Stromal cell of bone marrow (primary cell): ENCODE results near the gene PPFIBP1.

ENCODE experiments used
- DNase-seq: peaks from one replicate; pipeline ENCODE4 v3.0.0-alpha.2; 2012; ENCODE audit warnings: low read depth

PPFIBP1 gene

GRCh38 chr12:27667540-27667939, 143.5 kb downstream of the PPFIBP1 start:
- DNase-seq = peak; percentile 96

DNA sequence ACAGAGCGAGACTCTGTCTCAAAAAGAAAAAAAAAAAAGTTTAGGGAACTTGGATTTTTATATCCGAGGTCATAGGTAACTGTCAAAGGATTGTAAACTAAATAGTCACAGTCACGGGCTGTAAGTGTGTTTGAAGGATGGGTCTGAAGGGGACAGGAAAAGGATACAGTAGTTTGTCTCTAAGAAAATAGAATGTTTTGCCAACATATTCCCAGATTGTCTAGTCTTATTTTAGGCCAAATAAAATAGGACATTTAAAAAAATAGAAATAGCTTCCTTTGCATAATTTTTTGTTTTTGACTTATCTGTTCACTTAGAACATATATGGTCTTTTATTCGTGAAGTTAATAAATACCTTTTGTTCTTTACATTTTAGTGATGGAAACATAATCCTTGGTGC, 148.0 kb downstream of the PPFIBP1 start:
- DNase-seq = no peak

GRCh38 chr12:27672643-27673042, 148.6 kb downstream of the PPFIBP1 start:
- no peak for DNase-seq

GRCh38 chr12:27673101-27673718, 149.2 kb downstream of the PPFIBP1 start:
- no peak for DNase-seq

GRCh38 chr12:27674989-27675388, 151.0 kb downstream of the PPFIBP1 start:
- DNase-seq = no peak

GRCh38 chr12:27680619-27681018, 156.6 kb downstream of the PPFIBP1 start:
- no peak for DNase-seq

- peak; percentile 25 for DNase-seq
Observed at GRCh38 chr12:27682534-27682933, 158.5 kb downstream of the PPFIBP1 start.

DNA sequence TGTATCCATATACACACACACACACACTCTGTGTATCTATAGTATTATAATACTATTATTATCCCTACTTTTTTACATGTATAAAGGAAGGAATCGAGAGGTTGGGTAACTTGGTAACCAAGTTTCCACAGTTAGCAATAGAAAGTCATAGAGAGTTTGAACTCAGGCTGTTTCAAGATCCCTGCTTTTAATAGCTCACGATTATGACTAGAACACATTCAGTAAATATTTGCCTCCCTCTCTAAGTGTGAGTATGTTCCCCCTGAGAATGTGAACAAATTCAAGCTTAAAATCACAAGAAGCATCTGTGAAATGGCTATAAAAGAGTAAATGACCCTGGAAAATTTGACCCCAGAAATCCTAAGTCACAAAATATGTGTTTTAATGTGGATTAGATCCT, 161.3 kb downstream of the PPFIBP1 start:
- DNase-seq = no peak

DNA sequence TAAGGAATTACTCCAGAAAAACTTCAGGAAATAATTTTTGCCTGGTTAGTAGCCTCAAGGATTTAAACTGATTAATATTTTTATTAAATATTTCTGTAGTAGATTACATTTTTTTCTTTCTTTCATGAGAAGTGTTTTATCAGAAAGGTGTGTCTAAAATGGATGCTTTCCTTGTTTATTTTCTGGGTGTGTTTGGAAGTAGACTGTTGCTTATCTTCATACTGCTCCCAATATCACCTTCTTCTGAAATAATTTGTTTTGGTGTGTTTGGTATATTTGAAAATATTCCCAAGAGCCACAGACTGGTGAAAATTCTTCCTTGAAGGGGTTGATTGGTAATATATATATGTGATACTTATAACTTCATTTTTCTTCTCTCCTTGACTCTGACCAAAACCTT, 162.1 kb downstream of the PPFIBP1 start:
- no peak for DNase-seq

- DNase-seq = no peak
Observed at GRCh38 chr12:27688671-27689070, 164.7 kb downstream of the PPFIBP1 start.

DNA sequence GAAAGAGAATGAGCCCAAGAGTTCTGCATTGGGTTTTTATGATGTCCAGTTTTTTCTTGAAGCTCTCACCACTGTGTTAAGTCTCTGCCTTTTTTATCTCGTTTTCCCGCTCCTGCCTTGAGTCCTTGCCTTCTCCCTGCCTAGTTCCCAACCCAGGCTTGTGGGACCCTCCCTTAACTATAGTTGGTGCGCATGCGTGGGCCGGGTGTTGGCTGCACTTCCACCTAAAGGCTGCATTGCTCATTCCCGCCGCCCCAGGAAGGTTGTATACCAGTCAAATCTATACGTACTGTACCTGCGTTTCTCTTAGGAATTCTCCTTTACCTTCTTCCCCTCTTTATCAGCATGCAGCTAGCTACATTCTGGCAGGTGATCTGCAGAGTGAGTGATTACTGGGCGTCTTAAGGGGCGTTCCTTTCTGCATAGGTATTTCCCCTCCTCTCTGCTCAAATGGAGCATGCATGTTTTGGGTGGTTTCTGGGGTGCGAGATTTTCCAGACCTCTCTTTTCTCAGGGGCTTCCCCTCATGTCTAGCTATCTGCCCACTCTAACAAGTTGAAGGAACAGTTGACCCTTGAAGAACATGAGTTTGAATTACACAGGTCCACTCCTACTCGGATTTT, 165.7 kb downstream of the PPFIBP1 start:
- no peak for DNase-seq

DNA sequence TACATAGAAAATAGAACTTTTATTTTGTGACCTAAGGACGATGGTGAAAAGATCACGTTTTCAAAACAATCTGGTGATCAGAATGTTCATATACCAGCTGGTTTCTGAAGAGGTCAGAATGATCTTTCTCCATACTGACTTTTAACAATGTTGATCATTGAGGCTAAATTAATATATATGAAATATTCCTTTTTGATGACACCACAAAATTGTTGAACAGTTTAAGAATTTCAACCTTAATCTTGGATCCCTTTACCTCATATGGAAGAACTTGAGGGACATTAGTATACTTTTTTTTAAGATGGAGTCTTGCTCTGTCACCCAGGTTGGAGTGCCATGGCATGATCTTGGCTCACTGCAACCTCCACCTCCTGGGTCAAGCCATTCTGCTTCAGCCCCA, 169.4 kb downstream of the PPFIBP1 start:
- no peak for DNase-seq

DNA sequence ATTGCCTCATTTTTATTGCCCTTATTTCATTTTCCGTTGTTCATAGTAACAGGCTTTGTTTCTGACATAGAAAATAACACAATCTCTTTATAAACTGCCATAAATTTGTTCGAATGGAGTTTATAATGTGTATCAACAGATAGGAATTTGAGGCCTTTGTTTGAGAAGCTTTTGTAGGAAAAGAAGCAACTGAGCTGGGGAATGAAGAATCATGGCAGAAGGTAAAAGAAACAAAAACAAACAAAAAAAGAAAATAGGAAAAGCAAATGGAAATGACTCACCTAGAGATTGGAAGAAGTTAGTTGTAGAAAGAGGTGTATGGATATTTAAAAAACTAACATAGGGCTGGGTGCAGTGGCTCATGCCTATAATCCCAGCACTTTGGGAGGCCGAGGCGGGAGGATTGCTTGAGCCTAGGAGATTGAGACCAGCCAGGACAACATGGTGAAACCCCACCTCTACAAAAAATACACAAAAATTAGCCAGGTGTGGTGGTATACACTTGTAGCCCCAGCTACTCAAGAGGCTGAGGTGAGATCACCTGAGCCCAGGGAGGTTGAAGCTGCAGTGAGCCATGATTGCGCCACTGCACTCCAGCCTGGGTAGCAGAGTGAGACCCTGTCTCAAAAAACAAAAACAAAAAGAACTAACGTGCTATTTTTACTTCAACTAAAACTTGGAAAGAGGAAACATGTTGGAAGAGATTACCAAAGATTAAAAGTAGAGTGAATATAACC, 171.7 kb downstream of the PPFIBP1 start:
- DNase-seq = no peak

GRCh38 chr12:27696293-27696652, 172.3 kb downstream of the PPFIBP1 start, which contains the start of gene REP15:
TSS of gene REP15 (plus strand) at chr12:27696447. CDS start at chr12:27696563, 116 bp downstream.
- DNase-seq = no peak

DNA sequence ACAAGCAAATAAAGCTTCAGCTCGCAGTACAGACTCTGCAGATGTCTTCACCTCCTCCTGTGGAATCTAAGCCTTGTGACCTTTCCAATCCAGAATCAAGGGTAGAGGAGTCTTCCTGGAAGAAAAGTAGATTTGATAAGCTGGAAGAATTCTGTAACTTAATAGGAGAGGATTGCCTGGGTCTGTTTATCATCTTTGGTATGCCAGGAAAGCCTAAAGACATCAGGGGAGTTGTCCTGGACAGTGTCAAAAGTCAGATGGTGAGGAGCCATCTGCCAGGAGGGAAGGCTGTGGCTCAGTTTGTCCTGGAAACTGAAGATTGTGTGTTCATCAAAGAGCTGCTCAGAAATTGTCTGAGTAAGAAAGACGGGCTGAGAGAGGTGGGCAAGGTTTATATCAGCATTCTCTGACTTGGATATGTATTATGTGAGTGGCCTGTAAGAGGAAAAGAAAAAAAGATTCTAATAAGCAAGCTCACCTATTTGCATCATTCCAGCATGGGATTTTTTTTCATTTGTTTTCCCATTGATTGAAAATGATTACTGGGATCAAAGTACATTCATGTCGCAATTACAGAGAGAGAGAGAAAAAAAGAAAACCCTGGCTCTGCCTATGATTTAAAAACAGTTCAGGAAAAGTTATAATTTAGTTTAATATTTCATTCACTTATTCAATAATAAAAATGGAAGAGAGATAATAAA, 173.0 kb downstream of the PPFIBP1 start:
- DNase-seq = no peak

DNA sequence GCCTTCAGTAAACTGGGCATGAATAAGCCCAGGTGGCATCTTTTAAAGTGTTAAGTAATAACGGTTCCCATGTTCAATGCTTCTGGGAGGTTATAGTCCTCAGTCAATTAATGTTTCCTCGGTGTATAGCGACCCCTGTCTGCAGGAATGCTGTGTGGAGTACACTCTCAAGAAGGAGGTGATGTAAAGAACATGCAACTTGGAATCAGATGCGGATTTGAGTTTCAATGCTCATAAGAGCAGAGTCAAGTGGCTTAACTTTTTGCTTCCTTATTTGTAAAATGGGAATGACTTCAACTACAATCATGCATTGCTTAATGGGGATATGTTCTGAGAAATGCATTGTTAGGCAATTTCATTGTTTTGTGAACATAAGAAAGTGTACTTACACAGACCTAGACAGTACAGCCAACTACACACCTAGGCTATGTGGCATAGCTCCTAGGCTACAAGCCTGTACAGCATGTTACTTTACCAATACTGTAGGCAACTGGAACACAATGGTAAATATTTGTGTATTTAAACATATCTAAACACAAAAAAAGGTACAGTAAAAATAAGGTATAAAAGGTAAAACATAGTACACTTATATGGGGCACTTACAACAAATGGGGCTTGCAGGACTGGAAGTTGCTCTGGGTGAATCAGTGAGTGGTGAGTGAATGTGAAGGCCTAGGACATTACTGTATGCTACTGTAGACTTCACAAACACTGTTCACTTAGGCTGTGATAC, 179.9 kb downstream of the PPFIBP1 start:
- peak; percentile 75 for DNase-seq

- no peak for DNase-seq
Observed at GRCh38 chr12:27705263-27705662, 181.3 kb downstream of the PPFIBP1 start.

- no peak for DNase-seq
Observed at GRCh38 chr12:27707216-27707615, 183.2 kb downstream of the PPFIBP1 start.

- no peak for DNase-seq
Observed at GRCh38 chr12:27709212-27709931, 185.4 kb downstream of the PPFIBP1 start.

GRCh38 chr12:27709932-27710591, 186.1 kb downstream of the PPFIBP1 start:
- peak; percentile 29 for DNase-seq
